Measurements from ENCODE around the gene PALM3. TPM values are rescaled to one million over a fixed set of nuclear protein-coding genes. Genes with fewer than 3 reads are reported as not detected.

The PALM3 gene, protein sequence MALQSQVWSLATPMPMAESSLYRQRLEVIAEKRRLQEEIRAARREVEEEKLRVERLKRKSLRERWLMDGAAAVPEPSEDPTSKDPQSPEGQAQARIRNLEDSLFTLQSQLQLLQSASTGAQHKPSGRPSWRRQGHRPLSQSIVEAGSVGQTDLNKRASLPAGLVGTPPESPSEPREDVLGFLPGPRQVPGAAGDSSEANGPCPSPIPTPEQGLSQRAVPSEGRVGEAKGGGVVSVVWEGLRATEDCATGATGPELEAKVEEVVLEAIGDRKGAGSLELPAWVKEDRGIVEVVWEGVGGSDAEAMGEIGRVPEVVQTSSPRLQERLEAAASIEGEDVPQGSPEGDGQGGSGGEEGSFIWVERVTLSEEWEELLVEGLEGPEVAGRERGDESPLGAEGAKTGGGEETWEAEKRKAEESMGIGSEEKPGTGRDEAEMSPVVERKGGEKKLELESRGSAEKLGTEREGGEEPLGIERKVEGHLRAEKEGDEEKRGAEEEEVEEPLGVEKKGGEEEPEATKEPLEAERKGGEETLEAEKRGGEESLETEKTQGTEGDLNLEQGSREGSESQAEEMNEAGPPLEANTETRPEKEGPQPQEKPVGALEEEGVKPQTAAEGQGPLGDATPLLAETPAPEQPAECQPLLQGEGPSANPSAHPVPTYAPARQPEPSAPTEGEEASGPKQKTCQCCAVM
- total RNA-seq, result not detected

DNA sequence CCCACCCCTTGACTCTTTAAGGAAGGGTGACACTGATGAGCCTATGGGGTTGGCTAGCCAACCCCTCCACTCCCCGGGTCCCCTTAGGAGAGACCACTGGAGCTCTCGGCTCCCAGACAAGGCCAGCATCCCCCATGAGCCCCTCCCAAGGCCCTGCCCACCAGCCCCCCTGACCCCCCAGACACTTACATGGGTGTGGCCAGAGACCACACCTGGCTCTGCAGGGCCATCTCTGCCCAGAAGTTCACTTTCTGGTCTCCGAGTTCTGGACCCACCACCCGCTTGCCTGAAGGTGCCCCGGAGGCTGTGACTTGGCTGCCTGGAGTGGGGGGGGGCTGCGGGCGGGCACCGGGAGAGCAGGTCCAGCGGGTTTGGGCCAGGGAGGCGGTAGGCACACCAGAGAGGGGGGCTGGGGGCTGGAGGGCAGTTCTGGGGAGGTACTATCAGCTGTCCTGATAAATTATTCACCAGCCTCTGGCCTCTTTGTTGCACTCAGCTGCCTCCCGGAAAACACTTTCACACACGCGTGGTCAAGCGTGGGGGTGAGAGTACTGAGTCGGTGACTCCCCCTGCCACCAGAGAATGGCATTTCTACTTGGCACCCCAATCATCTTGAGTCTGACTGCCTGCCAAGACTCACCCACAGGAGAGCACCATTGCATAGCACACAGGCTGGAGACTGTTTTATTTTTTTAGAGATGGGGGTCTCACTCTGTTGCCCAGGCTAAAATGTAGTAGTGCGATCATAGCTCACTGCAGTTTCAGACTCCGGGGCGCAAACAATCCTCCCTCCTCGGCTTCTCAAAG lies at the start of gene PALM3:
TSS of gene PALM3 (minus strand) at position 326 of the 807 bp plus-strand sequence. CDS start at position 230, 96 bp downstream.
- no peak for DNase-seq (ENCODE audit: low read depth in 2 of 3, low spot score in 2 of 3)

DNA sequence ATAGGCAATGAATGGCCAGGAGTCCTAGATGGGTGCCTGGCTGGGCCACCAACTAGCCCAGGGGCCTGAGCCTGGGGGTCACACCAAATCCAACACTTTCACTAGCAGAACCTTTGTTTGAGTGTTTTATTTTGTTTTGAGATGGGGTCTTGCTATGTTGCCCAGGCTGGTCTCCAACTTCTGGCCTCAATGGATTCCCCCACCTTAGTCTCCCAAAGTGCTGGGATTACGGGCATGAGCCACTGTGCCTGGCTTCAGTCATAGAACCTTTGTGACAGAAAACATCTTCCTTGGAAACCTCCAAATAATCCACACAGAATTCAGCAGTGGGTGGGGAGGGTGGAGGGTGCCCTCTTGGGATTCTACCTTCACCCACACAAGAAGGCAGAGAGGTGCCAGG lies 49.6 kb upstream of the PALM3 start:
- DNase-seq (ENCODE audit: low read depth in 2 of 3, low spot score in 2 of 3), result no peak

DNA sequence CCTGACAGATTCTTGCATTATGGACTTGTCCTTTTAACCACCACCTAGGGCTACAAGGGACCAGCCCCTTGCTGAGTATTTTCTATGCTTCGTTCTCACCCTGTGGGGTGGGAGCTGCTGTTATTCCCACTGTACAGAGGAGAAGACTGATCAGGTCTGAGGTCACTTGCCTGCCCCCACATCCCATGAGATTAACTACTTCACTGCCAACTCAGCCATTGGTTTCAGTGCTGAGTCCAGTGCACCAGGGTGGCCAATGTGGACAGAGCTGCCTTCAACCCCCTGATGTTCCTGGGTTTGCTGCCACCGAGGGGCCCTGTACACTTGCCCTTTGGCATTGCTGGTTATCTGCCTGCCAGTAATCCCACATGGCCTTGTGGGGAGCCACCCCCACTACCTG lies 48.8 kb upstream of the PALM3 start:
- DNase-seq (ENCODE audit: low read depth in 2 of 3, low spot score in 2 of 3), result no peak

DNA sequence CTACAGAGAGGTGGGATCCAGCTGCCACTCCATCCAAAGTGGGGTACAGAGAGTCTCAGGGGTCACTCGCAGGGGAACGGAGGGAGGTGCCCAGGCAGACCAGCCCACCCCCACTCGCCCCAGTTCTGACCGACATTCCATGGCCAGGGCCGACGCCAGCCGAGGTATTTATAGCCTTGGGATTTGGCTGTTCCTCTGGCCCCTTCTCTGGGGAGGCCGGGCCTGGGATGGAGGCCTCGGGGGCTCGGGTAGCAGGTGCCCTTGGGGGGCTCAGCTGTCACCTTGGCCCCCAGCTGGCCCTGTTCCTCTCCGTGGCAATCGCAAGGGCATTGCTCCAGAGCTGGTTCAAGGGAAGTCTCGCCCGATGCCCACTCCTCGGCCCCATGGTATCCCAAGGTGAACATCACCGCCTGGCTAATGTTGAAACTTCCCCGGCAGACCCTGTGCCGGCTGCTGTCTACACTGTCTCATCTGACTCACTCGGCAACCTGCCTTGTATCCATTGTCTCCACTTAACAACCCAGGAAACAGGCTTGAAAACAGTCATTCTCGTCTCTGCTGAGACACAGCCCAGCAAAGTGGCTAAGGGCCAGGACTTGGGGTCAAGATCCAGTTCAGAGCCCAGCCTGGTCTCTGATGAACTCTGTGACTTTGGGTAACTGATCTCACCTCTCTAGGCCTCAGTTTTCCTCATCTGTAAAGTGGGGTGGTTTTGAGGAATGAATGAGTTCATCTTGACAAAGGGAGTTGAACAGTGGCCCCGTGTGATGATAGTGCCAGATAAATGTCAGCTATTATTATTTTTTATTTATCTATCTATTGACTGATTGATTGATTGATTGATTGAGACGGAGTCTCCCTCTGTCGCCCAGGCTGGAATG lies 45.9 kb upstream of the PALM3 start:
- DNase-seq (ENCODE audit: low read depth in 2 of 3, low spot score in 2 of 3), result no peak

DNA sequence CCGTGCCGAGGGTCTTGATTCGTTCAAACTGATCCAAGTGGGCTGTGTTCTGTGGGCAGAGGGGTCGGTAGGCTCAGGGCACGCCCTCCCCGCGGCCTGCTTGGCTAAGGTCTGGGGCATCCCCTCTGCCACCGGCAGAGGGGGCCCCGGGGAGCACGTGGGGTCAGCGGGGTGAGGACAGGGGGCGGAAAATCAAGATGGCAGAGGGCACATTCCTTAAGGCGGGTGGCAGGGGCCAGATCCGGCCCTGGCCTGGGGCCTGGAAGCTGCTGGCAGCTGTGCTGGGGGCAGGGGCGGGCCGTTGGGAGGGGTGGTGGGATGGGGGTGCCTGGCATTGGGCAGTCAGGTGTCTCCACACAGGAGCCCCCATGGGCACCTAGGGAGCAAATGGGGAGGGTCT lies 45.0 kb upstream of the PALM3 start:
- no peak for DNase-seq (ENCODE audit: low read depth in 2 of 3, low spot score in 2 of 3)

DNA sequence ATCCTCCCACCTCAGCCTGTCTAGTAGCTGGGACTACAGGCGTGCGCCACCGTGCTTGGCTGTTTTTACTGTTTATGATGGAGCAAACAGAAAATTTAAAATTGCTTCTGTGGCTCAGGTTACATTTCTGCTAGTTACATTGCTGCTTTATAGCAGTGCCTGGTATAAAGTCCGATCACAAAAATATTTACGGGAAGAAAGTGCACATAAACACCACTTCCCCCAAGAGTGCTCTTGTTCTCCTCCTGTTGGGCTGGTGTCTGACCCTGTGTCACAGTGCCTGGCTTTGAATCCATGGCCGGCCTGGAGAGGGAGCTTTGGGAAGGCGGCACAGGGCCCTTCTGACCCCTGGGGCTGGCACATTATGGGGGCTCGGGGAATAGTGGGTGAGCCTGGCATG lies 43.8 kb upstream of the PALM3 start:
- no peak for DNase-seq (ENCODE audit: low read depth in 2 of 3, low spot score in 2 of 3)

DNA sequence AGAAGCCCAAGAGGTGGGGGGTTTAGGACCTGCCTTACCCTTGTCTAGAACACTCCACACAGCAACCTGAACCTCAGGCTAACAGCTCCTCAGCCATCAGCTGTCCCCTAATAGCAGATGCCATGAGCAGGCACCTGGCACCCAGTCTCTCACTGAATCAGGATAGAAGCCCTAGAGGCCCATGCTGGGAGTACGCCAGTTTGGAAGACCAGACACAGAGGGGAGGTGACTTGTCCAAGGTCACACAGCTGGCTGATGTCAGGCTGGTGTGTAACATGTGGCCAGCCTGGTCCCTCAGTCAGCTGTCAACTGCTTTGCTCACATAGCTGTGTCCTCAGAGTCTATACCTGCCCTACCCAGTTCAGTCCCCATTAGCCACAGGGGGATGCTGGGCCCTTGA lies 41.4 kb upstream of the PALM3 start:
- DNase-seq (ENCODE audit: low read depth in 2 of 3, low spot score in 2 of 3), result no peak

DNA sequence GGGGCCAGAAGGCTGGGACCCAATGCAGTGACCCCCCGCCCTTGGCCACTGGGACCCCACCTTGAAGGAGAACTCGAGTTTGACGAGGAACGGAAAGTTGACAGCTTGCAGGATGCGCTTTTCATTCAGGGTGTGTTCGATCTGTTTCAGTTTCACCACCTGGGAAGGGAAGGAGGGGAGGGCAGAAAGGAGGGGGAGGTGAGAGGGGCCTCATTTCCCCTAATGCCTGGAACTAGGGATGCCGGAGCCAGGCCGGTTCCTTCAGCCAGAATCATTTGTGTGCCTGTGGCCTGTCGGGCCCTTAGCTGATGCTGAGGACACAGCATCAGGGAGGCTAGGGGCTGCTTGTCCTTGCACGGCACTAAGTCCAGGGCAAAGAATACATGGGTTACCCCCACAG lies 40.9 kb upstream of the PALM3 start:
- DNase-seq (ENCODE audit: low read depth in 2 of 3, low spot score in 2 of 3), result no peak

DNA sequence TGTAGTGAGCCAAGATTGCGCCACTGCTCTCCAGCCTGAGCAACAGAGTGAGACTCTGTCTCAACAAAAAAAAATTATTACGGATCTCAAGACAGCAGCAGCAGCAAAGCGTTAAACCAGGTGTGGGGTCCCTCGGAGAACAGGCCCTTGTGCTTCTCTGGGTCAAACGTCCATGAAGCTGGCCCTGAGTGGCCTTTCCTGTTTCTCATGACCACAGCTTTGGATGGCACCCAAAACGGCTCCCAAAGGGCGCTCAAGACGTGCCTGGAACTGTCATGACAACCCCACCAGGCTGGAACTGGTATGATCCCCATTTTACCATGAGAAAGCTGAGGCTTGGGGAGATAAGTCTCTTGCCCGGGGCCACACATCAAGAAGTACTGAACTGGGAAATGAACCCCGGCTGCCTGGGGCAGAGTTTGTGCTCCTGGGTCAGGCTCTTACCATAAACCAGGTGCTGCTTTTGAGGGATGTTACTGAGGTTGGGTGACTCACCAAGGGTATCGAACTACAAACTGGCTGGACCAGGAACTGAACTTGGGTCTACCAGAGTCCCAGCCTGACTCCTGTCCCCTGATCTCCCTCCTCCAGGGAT lies 40.3 kb upstream of the PALM3 start:
- DNase-seq (ENCODE audit: low read depth in 2 of 3, low spot score in 2 of 3), result no peak

DNA sequence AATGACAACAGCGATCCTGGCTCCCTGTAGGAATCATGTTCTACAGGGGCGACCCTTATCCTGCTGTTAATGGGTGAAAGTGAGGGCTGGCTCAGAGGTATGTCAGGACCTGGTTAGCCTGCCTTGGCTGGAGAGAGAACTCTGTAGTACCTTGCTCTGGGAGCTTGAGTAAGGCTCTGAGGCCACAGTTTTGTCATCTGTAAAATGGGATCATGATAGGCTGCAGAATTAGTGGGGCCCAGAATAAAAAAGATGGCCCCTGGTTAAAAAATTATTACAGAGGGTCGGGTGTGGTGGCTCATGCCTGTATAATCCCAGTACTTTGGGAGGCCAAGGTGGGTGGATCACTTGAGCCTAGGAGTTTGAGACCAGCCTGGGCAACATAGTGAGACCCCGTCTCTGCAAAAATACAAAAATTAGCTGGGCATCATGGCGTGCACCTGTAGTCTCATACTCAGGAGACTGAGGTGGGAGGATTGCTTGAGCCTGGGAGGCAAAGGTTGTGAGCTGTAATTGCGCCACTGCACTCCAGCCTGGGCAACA lies 39.2 kb upstream of the PALM3 start:
- DNase-seq (ENCODE audit: low read depth in 2 of 3, low spot score in 2 of 3), result no peak

DNA sequence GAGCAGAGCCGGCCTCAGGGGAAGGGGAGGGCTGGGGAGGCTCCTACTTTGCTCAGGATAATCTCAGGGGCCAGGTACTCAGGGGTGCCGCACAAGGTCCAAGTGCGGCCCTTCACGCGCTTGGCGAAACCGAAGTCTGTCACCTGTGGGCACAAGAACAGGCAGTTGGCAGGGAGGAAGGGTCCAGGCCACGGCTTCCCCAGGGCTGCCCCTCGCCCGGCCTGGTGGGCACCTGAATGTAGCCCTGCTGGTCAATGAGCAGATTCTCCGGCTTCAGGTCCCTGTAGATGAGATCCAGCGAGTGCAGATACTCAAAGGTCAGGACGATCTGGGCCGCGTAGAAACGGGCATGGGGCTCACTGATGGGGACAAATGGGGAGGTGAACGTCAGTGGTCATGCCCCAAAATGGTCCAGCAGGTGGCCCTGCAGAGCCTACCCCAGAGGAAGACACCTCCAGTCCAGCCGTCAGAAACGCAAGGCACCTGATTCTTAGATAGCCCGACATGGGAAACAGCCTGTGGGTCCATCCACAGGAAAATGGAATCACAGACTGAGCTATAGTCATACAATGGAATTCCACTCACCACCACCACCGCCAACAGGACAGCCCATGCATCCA lies 35.8 kb upstream of the PALM3 start:
- DNase-seq (ENCODE audit: low read depth in 2 of 3, low spot score in 2 of 3), result no peak

DNA sequence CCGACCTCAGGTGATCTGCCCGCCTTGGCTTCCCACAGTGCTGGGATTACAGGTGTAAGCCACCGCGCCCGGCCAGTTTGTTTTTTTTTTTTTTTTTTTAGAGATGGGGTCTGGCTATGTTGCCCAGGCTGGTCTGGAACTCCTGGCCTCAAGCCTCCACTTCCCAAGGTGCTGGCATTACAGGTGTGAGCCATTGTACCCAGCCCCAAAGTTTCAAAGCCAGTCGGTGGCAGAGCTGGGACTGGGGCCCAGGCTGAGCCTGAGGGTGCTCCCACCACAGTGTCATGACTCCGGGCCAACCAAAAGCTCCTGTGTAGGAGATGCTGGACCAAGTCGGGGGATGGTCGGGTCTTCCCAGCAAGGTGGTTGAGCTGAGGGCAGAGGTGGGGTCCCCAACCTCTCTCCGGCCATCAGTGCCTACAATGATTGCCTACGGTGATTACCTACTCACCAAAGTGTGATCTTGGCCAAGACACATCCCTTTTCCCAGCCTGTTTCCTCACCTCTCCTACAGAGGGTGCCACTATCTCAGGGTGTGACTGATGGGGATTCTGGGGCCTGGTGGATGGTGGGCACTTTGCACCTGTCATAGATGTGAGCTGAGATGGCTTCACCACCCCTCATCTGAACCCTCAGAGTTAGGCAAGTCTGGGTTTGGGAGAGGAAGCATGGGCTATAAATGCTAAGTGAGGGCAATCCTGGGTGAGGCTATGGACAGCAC lies 34.6 kb upstream of the PALM3 start:
- no peak for DNase-seq (ENCODE audit: low read depth in 2 of 3, low spot score in 2 of 3)

DNA sequence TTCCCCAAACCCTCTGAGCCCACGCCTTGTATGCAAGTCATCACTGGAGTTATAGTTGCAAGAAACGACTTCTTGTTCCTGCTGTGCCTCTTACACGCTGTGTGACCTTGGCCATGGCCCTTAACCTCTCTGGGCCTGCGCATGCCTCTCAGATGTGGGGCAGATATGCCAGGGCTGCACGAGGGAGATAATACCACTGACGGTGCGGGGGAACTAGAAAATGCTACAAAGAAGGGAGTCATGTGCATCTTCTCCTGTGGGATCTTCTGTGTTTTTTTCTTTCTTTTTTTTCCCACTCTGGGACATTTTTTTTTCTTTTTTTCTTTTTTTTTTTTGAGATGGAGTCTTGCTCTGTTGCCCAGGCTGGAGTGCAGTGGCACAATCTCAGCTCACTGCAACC lies 33.0 kb upstream of the PALM3 start:
- DNase-seq (ENCODE audit: low read depth in 2 of 3, low spot score in 2 of 3), result no peak

DNA sequence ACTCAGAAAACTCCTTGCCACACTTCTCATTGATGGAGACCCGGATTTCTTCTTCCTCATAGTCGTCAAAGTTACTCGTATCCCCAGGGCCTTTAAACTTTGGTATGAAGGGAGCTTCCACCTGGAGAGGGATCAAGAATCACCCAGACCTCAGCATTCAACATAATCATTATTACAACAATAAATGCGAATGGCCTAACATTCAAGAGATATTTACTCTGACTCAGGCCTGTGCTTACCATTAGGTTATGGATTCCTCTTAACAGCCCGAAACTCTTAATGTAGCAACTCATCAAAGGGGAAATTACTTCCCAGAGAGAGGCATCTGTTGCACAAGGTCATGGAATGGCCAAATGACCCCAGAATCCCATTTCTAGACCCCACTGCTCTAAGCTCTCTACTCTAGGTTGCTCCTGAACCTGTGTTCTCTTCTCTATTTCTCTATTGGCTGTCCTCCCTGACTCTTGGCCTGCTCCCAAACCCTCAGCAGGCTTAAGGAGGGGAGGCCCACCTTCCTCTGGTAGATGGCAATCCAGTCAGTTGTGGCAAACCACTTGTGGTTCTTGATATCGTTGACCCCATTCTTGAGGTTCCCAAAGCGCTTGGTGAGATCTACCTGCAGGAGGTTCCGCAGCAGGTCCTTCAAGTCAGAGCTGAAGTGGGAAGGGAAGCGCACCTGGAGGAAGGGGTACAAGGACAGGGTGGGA lies 31.4 kb upstream of the PALM3 start:
- no peak for DNase-seq (ENCODE audit: low read depth in 2 of 3, low spot score in 2 of 3)

DNA sequence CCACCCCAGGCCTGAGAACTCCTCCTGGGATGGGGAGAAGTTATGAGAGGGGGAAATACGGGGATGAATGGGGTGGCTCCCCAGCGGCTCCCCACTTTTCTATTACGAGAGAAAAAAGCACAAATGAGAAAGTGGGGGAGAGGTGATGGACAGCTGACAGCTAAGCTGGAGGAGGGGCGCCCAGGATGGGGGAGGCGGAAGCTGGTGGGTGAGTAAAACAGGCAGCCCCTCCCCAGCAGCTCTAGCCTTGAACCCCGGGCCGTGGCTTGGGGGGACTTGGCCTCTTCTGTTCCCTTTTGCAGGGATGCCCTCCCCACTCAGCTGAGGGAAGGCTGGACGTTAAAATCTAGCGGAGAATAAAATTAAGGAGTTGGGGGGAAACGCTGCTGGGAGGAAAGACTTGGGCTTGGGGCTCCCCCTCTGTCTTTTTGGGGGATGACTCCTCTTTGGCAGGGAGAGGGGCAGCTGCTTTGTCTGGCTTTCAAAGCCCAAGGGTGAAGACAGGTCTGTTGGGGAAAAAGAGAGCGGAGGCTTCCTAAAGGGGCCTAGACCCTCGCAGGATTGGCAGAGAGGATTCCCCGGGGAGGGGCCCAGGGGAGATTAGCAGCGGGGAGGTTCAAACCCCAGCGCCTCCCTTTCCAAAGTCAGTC lies 30.1 kb upstream of the PALM3 start:
- DNase-seq (ENCODE audit: low read depth in 2 of 3, low spot score in 2 of 3), result peak in 2 of 3 donors; percentile 55 to 68

DNA sequence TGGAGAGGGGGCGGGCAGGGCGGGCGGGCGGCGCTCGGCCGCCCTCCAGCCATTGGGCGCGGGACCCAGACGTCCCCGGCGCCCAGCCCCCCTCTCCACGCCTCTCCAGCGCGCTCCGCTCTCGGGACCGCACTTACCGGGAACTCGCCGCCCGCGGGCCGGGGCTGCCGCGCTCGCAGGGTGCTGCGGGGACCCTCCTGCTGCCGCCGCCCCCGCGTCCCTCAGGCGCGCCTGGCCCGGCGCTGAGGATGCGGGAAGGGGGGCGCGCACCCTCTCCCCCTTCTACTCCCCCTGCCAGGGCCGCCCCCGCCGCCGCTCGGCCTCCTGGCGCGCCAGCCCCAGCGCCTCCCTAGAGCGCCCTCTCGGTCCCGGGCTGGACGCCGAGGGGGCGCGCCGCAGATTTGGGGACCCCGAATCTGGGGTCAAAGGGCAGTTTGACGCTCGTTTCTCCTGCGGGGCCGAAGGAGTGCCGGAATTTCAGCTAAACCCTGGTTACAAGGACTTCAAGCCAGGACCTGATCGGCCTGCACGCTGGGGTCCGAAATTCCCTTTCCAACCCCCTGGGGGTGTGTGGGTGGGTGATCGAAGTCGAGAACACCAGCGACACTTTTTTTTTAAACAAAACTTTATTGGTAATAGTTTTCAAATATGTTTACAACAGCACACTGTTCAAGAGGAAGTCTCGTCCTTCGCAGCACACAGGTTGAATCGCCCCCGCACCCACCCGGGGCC lies 29.4 kb upstream of the PALM3 start:
- DNase-seq (ENCODE audit: low read depth in 2 of 3, low spot score in 2 of 3), result peak in 2 of 3 donors; percentile 86 to 87
